Measurements from ENCODE around the gene NEO1.

GRCh38 chr15:73130830-73131229 lies 78.6 kb downstream of the NEO1 start:
- TF ChIP-seq REST (IDR thresholded peaks at IDR 0.05; ENCODE audit: insufficient read depth in 1 of 2, low read depth in 2 of 2, low read length in 2 of 2) = no peak
- TF ChIP-seq POLR2AphosphoS5 (IDR thresholded peaks at IDR 0.05; ENCODE audit: low read depth, low read length) = no peak
- TF ChIP-seq TAF1 (IDR thresholded peaks at IDR 0.05; ENCODE audit: borderline replicate concordance, insufficient read depth, low read length) = no peak
- no peak for TF ChIP-seq FOXP2 (optimal IDR thresholded peaks at IDR 0.05; ENCODE audit: borderline replicate concordance, extremely low read depth, extremely low read length, insufficient read depth)

All from PFSK-1 (cell line).